ENCODE results near the gene DOCK9.

- TF ChIP-seq, protein P1, sequence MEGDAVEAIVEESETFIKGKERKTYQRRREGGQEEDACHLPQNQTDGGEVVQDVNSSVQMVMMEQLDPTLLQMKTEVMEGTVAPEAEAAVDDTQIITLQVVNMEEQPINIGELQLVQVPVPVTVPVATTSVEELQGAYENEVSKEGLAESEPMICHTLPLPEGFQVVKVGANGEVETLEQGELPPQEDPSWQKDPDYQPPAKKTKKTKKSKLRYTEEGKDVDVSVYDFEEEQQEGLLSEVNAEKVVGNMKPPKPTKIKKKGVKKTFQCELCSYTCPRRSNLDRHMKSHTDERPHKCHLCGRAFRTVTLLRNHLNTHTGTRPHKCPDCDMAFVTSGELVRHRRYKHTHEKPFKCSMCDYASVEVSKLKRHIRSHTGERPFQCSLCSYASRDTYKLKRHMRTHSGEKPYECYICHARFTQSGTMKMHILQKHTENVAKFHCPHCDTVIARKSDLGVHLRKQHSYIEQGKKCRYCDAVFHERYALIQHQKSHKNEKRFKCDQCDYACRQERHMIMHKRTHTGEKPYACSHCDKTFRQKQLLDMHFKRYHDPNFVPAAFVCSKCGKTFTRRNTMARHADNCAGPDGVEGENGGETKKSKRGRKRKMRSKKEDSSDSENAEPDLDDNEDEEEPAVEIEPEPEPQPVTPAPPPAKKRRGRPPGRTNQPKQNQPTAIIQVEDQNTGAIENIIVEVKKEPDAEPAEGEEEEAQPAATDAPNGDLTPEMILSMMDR (conservative IDR thresholded peaks at IDR 0.05 in 1 of 2, IDR thresholded peaks at IDR 0.05 in 1 of 2; ENCODE audit: extremely low read depth in 1 of 2, insufficient read depth in 1 of 2, low read depth in 1 of 2, low read length in 2 of 2): no peak
- no peak for TF ChIP-seq EZH2 (IDR thresholded peaks at IDR 0.05; ENCODE audit: borderline replicate concordance, low read length)
Measured at GRCh38 chr13:98923641-98924397, 54.0 kb downstream of the DOCK9 start.

Data from mammary epithelial cell (primary cell).